Measurements from ENCODE around the gene SYT10.
"Not testable (repeated sequence)": the region's sequence is repeated elsewhere in the genome, so short reads cannot be mapped to it uniquely, and the experiment has no call there.

Gene SYT10

GRCh38 chr12:33383503-33383902 lies 56.1 kb downstream of the SYT10 start:
- TF ChIP-seq, protein P1, sequence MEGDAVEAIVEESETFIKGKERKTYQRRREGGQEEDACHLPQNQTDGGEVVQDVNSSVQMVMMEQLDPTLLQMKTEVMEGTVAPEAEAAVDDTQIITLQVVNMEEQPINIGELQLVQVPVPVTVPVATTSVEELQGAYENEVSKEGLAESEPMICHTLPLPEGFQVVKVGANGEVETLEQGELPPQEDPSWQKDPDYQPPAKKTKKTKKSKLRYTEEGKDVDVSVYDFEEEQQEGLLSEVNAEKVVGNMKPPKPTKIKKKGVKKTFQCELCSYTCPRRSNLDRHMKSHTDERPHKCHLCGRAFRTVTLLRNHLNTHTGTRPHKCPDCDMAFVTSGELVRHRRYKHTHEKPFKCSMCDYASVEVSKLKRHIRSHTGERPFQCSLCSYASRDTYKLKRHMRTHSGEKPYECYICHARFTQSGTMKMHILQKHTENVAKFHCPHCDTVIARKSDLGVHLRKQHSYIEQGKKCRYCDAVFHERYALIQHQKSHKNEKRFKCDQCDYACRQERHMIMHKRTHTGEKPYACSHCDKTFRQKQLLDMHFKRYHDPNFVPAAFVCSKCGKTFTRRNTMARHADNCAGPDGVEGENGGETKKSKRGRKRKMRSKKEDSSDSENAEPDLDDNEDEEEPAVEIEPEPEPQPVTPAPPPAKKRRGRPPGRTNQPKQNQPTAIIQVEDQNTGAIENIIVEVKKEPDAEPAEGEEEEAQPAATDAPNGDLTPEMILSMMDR (IDR thresholded peaks at IDR 0.05; ENCODE audit: low read depth, low read length), result no peak
- DNase-seq (ENCODE audit: low read depth, low spot score), result no peak
- in situ Hi-C loops (cut with HindIII; ENCODE audit: low sequenced_read_pairs), result no loop called here
- no peak overlapping the region for H3K4me3 ChIP-seq (ENCODE audit: low read depth, low read length)

DNA sequence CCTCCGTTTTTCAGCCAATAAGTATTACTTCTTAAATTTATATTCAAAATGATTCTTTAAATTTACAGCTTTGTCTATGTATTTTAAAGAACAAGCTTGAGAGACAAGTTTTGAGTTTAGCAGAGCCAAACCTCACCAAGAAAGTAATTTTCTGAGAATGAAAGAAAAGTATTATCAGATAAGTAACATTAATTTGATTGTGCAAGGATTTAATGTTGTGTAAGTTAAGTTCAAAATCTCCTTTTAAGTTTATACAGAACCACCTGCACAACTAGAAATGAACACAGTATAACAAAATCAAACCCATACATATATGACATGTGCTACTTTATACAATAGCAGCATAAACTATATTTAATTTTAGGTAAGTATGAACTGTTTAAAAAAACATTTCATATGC lies 63.5 kb downstream of the SYT10 start:
- TF ChIP-seq, protein P1 (IDR thresholded peaks at IDR 0.05; ENCODE audit: low read depth, low read length), result no peak
- no peak for DNase-seq (ENCODE audit: low read depth, low spot score)
- in situ Hi-C loops (cut with HindIII; ENCODE audit: low sequenced_read_pairs), result no loop called here
- H3K4me3 ChIP-seq (ENCODE audit: low read depth, low read length), result no peak overlapping the region

GRCh38 chr12:33370318-33370717 lies 69.3 kb downstream of the SYT10 start:
- TF ChIP-seq, protein P1 (IDR thresholded peaks at IDR 0.05; ENCODE audit: low read depth, low read length), result no peak
- DNase-seq (ENCODE audit: low read depth, low spot score), result no peak
- in situ Hi-C loops (cut with HindIII; ENCODE audit: low sequenced_read_pairs), result no loop called here
- no peak overlapping the region for H3K4me3 ChIP-seq (ENCODE audit: low read depth, low read length)

GRCh38 chr12:33357181-33357580 lies 82.4 kb downstream of the SYT10 start:
- no peak for DNase-seq (ENCODE audit: low read depth, low spot score)
- TF ChIP-seq, protein P1 (IDR thresholded peaks at IDR 0.05; ENCODE audit: low read depth, low read length), result no peak
- in situ Hi-C loops (cut with HindIII; ENCODE audit: low sequenced_read_pairs), result no loop called here
- H3K4me3 ChIP-seq (ENCODE audit: low read depth, low read length), result no peak overlapping the region

GRCh38 chr12:33349791-33350190 lies 89.8 kb downstream of the SYT10 start:
- in situ Hi-C loops (cut with HindIII; ENCODE audit: low sequenced_read_pairs), result no loop called here
- no peak overlapping the region for H3K4me3 ChIP-seq (ENCODE audit: low read depth, low read length)
- TF ChIP-seq, protein P1 (IDR thresholded peaks at IDR 0.05; ENCODE audit: low read depth, low read length), result no peak
- no peak for DNase-seq (ENCODE audit: low read depth, low spot score)

- in situ Hi-C loops (cut with HindIII; ENCODE audit: low sequenced_read_pairs); H3K4me3 ChIP-seq (ENCODE audit: low read depth, low read length); DNase-seq (ENCODE audit: low read depth, low spot score): not testable (repeated sequence)
Measured at GRCh38 chr12:33331961-33332398, 107.6 kb downstream of the SYT10 start.

GRCh38 chr12:33330940-33331339 lies 108.7 kb downstream of the SYT10 start:
- TF ChIP-seq, protein P1 (IDR thresholded peaks at IDR 0.05; ENCODE audit: low read depth, low read length), result no peak
- DNase-seq (ENCODE audit: low read depth, low spot score), result no peak
- in situ Hi-C loops (cut with HindIII; ENCODE audit: low sequenced_read_pairs), result no loop called here
- H3K4me3 ChIP-seq (ENCODE audit: low read depth, low read length), result no peak overlapping the region
